ENCODE results near the gene C16orf96. TPM values are rescaled to one million over a fixed set of nuclear protein-coding genes. Genes with fewer than 3 reads are reported as not detected.

C16orf96 gene
- total RNA-seq, 1 donor from 2014 or later = 0.12 TPM

GRCh38 chr16:4591706-4592470 lies 35.7 kb downstream of the C16orf96 start:
- DNase-seq (ENCODE audit: low spot score) = no peak
- H3K9me3 Mint-ChIP-seq (ENCODE audit: low read depth) = no peaks in the 10 kb centered on the region
- H3K4me1 Mint-ChIP-seq (ENCODE audit: low read depth) = no peaks in the 10 kb centered on the region
- H3K36me3 Mint-ChIP-seq (ENCODE audit: low read depth) = no peaks in the 10 kb centered on the region
- H3K27ac Mint-ChIP-seq (ENCODE audit: unreplicated experiment) = no peak overlapping the region
- H3K4me3 Mint-ChIP-seq (ENCODE audit: unreplicated experiment) = no peak overlapping the region
- TF ChIP-seq, protein P1, sequence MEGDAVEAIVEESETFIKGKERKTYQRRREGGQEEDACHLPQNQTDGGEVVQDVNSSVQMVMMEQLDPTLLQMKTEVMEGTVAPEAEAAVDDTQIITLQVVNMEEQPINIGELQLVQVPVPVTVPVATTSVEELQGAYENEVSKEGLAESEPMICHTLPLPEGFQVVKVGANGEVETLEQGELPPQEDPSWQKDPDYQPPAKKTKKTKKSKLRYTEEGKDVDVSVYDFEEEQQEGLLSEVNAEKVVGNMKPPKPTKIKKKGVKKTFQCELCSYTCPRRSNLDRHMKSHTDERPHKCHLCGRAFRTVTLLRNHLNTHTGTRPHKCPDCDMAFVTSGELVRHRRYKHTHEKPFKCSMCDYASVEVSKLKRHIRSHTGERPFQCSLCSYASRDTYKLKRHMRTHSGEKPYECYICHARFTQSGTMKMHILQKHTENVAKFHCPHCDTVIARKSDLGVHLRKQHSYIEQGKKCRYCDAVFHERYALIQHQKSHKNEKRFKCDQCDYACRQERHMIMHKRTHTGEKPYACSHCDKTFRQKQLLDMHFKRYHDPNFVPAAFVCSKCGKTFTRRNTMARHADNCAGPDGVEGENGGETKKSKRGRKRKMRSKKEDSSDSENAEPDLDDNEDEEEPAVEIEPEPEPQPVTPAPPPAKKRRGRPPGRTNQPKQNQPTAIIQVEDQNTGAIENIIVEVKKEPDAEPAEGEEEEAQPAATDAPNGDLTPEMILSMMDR (IDR thresholded peaks at IDR 0.05) = no peak
- H3K27me3 Mint-ChIP-seq (ENCODE audit: low read depth) = peaks cover 7% of the 10 kb centered on the region

- H3K27ac Mint-ChIP-seq (ENCODE audit: unreplicated experiment) = no peak overlapping the region
- no peak overlapping the region for H3K4me3 Mint-ChIP-seq (ENCODE audit: unreplicated experiment)
Measured at GRCh38 chr16:4593086-4593485, 36.9 kb downstream of the C16orf96 start.

GRCh38 chr16:4594433-4595410 lies 38.6 kb downstream of the C16orf96 start:
- Mint-ChIP-seq H3K9me3 (ENCODE audit: low read depth) (no peaks in the 10 kb centered on the region), H3K27ac (ENCODE audit: unreplicated experiment) (no peak overlapping the region), H3K4me3 (ENCODE audit: unreplicated experiment) (no peak overlapping the region), H3K36me3 (ENCODE audit: low read depth) (no peaks in the 10 kb centered on the region), H3K4me1 (ENCODE audit: low read depth) (no peaks in the 10 kb centered on the region), H3K27me3 (ENCODE audit: low read depth) (peaks cover 16% of the 10 kb centered on the region)
- TF ChIP-seq, protein P1 (IDR thresholded peaks at IDR 0.05) = no peak
- no peak for DNase-seq (ENCODE audit: low spot score)

More at GRCh38 chr16:4593086-4593485, 36.9 kb downstream of the C16orf96 start:
- Mint-ChIP-seq H3K36me3 (ENCODE audit: low read depth) (no peaks in the 10 kb centered on the region), H3K9me3 (ENCODE audit: low read depth) (no peaks in the 10 kb centered on the region), H3K4me1 (ENCODE audit: low read depth) (no peaks in the 10 kb centered on the region), H3K27me3 (ENCODE audit: low read depth) (peaks cover 9% of the 10 kb centered on the region)
- DNase-seq (ENCODE audit: low spot score) = no peak
- TF ChIP-seq, protein P1 (IDR thresholded peaks at IDR 0.05) = no peak

GRCh38 chr16:4597174-4597573 lies 41.0 kb downstream of the C16orf96 start:
- Mint-ChIP-seq H3K9me3 (ENCODE audit: low read depth) (no peaks in the 10 kb centered on the region), H3K27me3 (ENCODE audit: low read depth) (peaks cover 16% of the 10 kb centered on the region), H3K4me1 (ENCODE audit: low read depth) (no peaks in the 10 kb centered on the region), H3K36me3 (ENCODE audit: low read depth) (no peaks in the 10 kb centered on the region), H3K27ac (ENCODE audit: unreplicated experiment) (no peak overlapping the region), H3K4me3 (ENCODE audit: unreplicated experiment) (no peak overlapping the region)
- no peak for DNase-seq (ENCODE audit: low spot score)
- TF ChIP-seq, protein P1 (IDR thresholded peaks at IDR 0.05) = no peak

DNA sequence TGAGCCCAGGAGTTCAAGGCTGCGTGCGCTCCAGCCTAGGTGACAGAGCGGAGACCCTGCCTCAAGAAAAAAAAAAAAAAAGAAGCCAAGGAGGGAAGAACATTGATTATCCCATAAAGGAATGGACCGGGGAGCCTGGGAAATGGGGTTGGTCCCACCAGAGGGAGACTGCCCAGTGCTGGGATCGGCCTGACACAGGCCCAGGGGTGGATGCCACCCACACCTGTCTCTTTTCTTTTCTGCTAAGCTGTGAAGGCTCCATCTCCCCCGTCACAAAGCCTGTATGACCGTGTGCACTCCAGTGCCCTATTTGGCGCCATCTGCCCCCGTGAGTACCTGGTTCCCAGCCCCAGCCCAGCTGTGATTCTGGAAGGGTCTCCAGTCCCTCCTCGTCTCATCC lies 42.9 kb downstream of the C16orf96 start:
- Mint-ChIP-seq H3K4me1 (ENCODE audit: low read depth) (no peaks in the 10 kb centered on the region), H3K4me3 (ENCODE audit: unreplicated experiment) (no peak overlapping the region), H3K9me3 (ENCODE audit: low read depth) (no peaks in the 10 kb centered on the region), H3K36me3 (ENCODE audit: low read depth) (no peaks in the 10 kb centered on the region), H3K27ac (ENCODE audit: unreplicated experiment) (no peak overlapping the region), H3K27me3 (ENCODE audit: low read depth) (peaks cover 16% of the 10 kb centered on the region)
- TF ChIP-seq, protein P1 (IDR thresholded peaks at IDR 0.05) = no peak
- no peak for DNase-seq (ENCODE audit: low spot score)

Data from chondrocyte (in vitro differentiated cells).